Tibial nerve (tissue), 4 donors: ENCODE results near the gene ZNF280D.

Experiments
- CTCF ChIP-seq, 5 experiments: fragments of 200-600 bp in 3 of 5; fragments of 450-650 bp in 2 of 5; sonication (generic) in 3 of 5; IDR thresholded peaks; one replicate each; pipeline ENCODE4 v1.5.1; 2016 to 2019; ENCODE audit warnings: antibody characterized with exemption in 5 of 5, mild to moderate bottlenecking in 3 of 5, moderate library complexity in 2 of 5
- EP300 ChIP-seq, 2 donors: sonication (generic); formaldehyde crosslinking; IDR thresholded peaks; one replicate each; pipeline ENCODE4 v1.6.1; 2017; ENCODE audit warnings: antibody characterized with exemption in 2 of 2, mild to moderate bottlenecking in 1 of 2
- POLR2A ChIP-seq, 2 donors: fragments of 450-650 bp; IDR thresholded peaks; one replicate each; pipeline ENCODE4 v1.6.1; 2017; ENCODE audit warnings: antibody characterized with exemption in 2 of 2, mild to moderate bottlenecking in 2 of 2, moderate library complexity in 2 of 2

- TF ChIP-seq CTCF (IDR thresholded peaks at IDR 0.05) (no peak), POLR2A (IDR thresholded peaks at IDR 0.05) (no peak), EP300 (IDR thresholded peaks at IDR 0.05) (no peak)
These were observed 80.2 kb downstream of the ZNF280D start for GRCh38 chr15:56653107-56653506.
